ENCODE results near the gene ZDHHC24. TPM values are rescaled to one million over a fixed set of nuclear protein-coding genes. Genes with fewer than 3 reads are reported as not detected.
"Not testable (repeated sequence)": the region's sequence is repeated elsewhere in the genome, so short reads cannot be mapped to it uniquely, and the experiment has no call there.

Gene ZDHHC24
- total and polyA plus RNA-seq, 8 donors = 2.6 to 73.9 (median 7.3) TPM

GRCh38 chr11:66546966-66547661, 1.3 kb upstream of the ZDHHC24 start:
- TF ChIP-seq CTCF (IDR thresholded peaks at IDR 0.05) (no peak), POLR2A (IDR thresholded peaks at IDR 0.05) (no peak), EP300 (IDR thresholded peaks at IDR 0.05) (no peak), POLR2AphosphoS5 (IDR thresholded peaks at IDR 0.05) (no peak)
- H3K27ac ChIP-seq = peak overlapping the region in 3 of 5 donors; percentile 77 to 93 (median 81)
- 20 to 34% (median 25%) methylated on average over 16 to 18 of the region's 18 CpGs for WGBS, 5 donors

GRCh38 chr11:66546368-66546965, 619 bp upstream of the ZDHHC24 start, which contains the start of gene ACTN3:
TSS of gene ACTN3 (plus strand) at chr11:66546903. CDS start at chr11:66546938, 35 bp downstream.
- H3K27me3 ChIP-seq = peaks cover 0 to 4% (median 0%) of the 10 kb centered on the region in 3 donors
- peak in 1 of 2 donors; percentile 60 for DNase-seq
- H3K4me3 ChIP-seq = peak within 1 kb of the TSS; percentile 68 to 97 (median 80)
- peak within 1 kb of the TSS; percentile 77 to 93 (median 81) for H3K27ac ChIP-seq
- H3K4me1 ChIP-seq = peaks cover 17 to 47% (median 37%) of the 10 kb centered on the region in 4 donors
- H3K9me3 ChIP-seq = no peaks in the 10 kb centered on the region
- 2 to 11% (median 4%) methylated on average over 31 to 37 of the region's 37 CpGs for WGBS, 5 donors
- intact Hi-C loops (cut with DNase I; ENCODE audit: low total_unique reads) = no loop called here
- H3K36me3 ChIP-seq = peaks cover 6 to 21% (median 19%) of the 10 kb centered on the region in 4 donors
- TF ChIP-seq POLR2A (IDR thresholded peaks at IDR 0.05) (no peak), POLR2AphosphoS5 (IDR thresholded peaks at IDR 0.05) (no peak)

More at GRCh38 chr11:66546966-66547661, 1.3 kb upstream of the ZDHHC24 start:
- H3K36me3 ChIP-seq = peaks cover 0 to 15% (median 13%) of the 10 kb centered on the region in 4 donors
- peaks cover 0 to 4% (median 0%) of the 10 kb centered on the region in 3 donors for H3K27me3 ChIP-seq
- DNase-seq = peak in 1 of 2 donors; percentile 27
- peak overlapping the region; percentile 68 to 97 (median 80) for H3K4me3 ChIP-seq
- peaks cover 17 to 46% (median 37%) of the 10 kb centered on the region in 4 donors for H3K4me1 ChIP-seq
- no peaks in the 10 kb centered on the region for H3K9me3 ChIP-seq
- intact Hi-C loops (cut with DNase I; ENCODE audit: low total_unique reads) = no loop called here

- H3K9me3 ChIP-seq; DNase-seq; H3K27me3 ChIP-seq; intact Hi-C loops (cut with DNase I; ENCODE audit: low total_unique reads): not testable (repeated sequence)
- H3K36me3 ChIP-seq = peaks cover 6 to 35% (median 34%) of the 10 kb centered on the region in 4 donors
- WGBS, 5 donors = 48 to 71% (median 62%) methylated on average over 14 of the region's 14 CpGs
- H3K27ac ChIP-seq = peak overlapping the region in 3 of 5 donors; percentile 77 to 93 (median 81)
- H3K4me3 ChIP-seq = peak overlapping the region; percentile 68 to 97 (median 80)
- H3K4me1 ChIP-seq = peaks cover 17 to 47% (median 37%) of the 10 kb centered on the region in 4 donors
Measured at GRCh38 chr11:66544952-66545351, 896 bp downstream of the ZDHHC24 start.

GRCh38 chr11:66543263-66544107, 2.4 kb downstream of the ZDHHC24 start:
- no peak overlapping the region for H3K4me3 ChIP-seq
- peaks cover 11 to 50% (median 49%) of the 10 kb centered on the region in 4 donors for H3K36me3 ChIP-seq
- no peaks in the 10 kb centered on the region for H3K9me3 ChIP-seq
- peaks cover 0 to 4% (median 0%) of the 10 kb centered on the region in 3 donors for H3K27me3 ChIP-seq
- peaks cover 17 to 47% (median 37%) of the 10 kb centered on the region in 4 donors for H3K4me1 ChIP-seq
- intact Hi-C loops (cut with DNase I; ENCODE audit: low total_unique reads) = no loop called here
- peak; percentile 47 to 91 for DNase-seq
- 36 to 61% (median 54%) methylated on average over 22 to 26 of the region's 26 CpGs for WGBS, 5 donors
- TF ChIP-seq CTCF (IDR thresholded peaks at IDR 0.05) = no peak
- peak in 1 of 3 donors; percentile 36 for TF ChIP-seq POLR2AphosphoS5 (IDR thresholded peaks at IDR 0.05)
- peak overlapping the region in 3 of 5 donors; percentile 36 to 59 (median 47) for H3K27ac ChIP-seq

GRCh38 chr11:66542362-66542761, 3.5 kb downstream of the ZDHHC24 start:
- intact Hi-C loops (cut with DNase I; ENCODE audit: low total_unique reads) = no loop called here
- Histone ChIP-seq H3K27me3 (peaks cover 0 to 4% (median 0%) of the 10 kb centered on the region in 3 donors), H3K4me3 (no peak overlapping the region), H3K27ac (no peak overlapping the region), H3K9me3 (no peaks in the 10 kb centered on the region), H3K4me1 (peaks cover 17 to 47% (median 36%) of the 10 kb centered on the region in 4 donors), H3K36me3 (peaks cover 11 to 60% (median 55%) of the 10 kb centered on the region in 4 donors)
- no peak for TF ChIP-seq POLR2A (IDR thresholded peaks at IDR 0.05)
- no peak for TF ChIP-seq POLR2AphosphoS5 (IDR thresholded peaks at IDR 0.05)
- TF ChIP-seq CTCF (IDR thresholded peaks at IDR 0.05) = no peak
- no peak for TF ChIP-seq EP300 (IDR thresholded peaks at IDR 0.05)
- 84 to 92% (median 87%) methylated on average over 10 of the region's 10 CpGs for WGBS, 5 donors
- peak in 1 of 2 donors; percentile 38 for DNase-seq
